ENCODE data around the gene ASB2. TPM values are rescaled to one million over a fixed set of nuclear protein-coding genes. Genes with fewer than 3 reads are reported as not detected.

Gene ASB2
- total RNA-seq, 2 experiments from 2014 or later, result 2.4 to 2.5 TPM

DNA sequence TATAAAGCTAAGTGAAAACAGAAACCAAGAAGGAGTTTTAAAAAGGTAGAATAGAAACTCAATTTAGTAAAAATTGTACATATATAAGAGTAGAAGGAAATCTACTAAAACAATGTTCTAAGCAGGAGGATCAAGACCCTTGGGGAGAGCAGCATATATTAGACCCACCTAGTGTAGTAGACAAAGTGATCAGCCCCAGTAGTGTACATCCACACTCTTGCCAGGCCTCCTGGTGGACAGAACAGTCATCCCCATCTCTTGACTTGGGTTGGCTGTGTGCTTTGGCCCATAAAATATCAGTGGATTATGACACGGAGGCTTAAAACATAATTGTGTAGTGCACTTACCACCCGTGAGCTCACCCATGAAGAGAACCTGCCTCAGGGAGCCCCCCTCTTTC, 38.9 kb upstream of the ASB2 start:
- H3K27me3 Mint-ChIP-seq (ENCODE audit: low read depth), result no peaks in the 10 kb centered on the region
- intact Hi-C loops (cut with micrococcal nuclease), result no loop called here
- H3K9me3 Mint-ChIP-seq, result no peaks in the 10 kb centered on the region
- H3K4me1 Mint-ChIP-seq (ENCODE audit: low read depth), result peaks cover 17% of the 10 kb centered on the region
- no peak overlapping the region for H3K27ac Mint-ChIP-seq
- no peak overlapping the region for H3K4me3 Mint-ChIP-seq
- H3K36me3 Mint-ChIP-seq (ENCODE audit: low read depth), result no peaks in the 10 kb centered on the region
- CTCF ChIA-PET, result interaction anchor here (1.3 to 1.4 kb wide), 2 partner anchors 14 to 75 kb away, joined by 3 to 4 read pairs; no protein-coding TSS in a partner anchor
- DNase-seq, result no peak

GRCh38 chr14:94014382-94014781, 38.0 kb upstream of the ASB2 start:
- peaks cover 24% of the 10 kb centered on the region for H3K4me1 Mint-ChIP-seq (ENCODE audit: low read depth)
- no peak overlapping the region for H3K4me3 Mint-ChIP-seq
- H3K27ac Mint-ChIP-seq, result no peak overlapping the region
- no peaks in the 10 kb centered on the region for H3K9me3 Mint-ChIP-seq
- no peak for DNase-seq
- H3K27me3 Mint-ChIP-seq (ENCODE audit: low read depth), result peaks cover 2% of the 10 kb centered on the region
- CTCF ChIA-PET, result interaction anchor here (0.7 to 1.9 kb wide), 5 partner anchors 10 to 431 kb away, joined by 3 to 7 read pairs (median 3); no protein-coding TSS in a partner anchor
- intact Hi-C loops (cut with micrococcal nuclease), result no loop called here
- no peaks in the 10 kb centered on the region for H3K36me3 Mint-ChIP-seq (ENCODE audit: low read depth)

DNA sequence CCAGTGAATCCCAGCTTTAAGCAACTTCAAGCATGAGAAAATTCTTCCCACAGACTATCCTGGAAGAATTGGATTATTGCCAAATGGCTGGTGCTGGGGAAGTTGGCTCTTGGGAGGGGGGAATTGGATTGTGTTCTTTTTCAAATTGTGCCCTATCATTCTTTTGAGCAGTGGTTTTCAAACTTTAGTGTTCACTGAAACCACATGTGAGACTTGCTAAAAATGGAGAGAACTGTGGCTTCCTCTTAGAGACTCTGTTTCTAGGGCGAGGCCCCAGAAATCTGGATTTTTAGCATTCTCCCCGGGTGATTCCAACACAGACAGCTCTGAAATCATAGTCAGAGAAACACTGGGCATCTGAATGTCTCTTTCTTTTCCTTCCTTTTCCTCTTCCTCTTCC, 35.4 kb upstream of the ASB2 start:
- no peaks in the 10 kb centered on the region for H3K9me3 Mint-ChIP-seq

GRCh38 chr14:94010625-94011024, 34.3 kb upstream of the ASB2 start:
- Mint-ChIP-seq H3K9me3 (no peaks in the 10 kb centered on the region), H3K4me1 (ENCODE audit: low read depth) (peaks cover 31% of the 10 kb centered on the region), H3K36me3 (ENCODE audit: low read depth) (no peaks in the 10 kb centered on the region), H3K4me3 (no peak overlapping the region), H3K27ac (no peak overlapping the region), H3K27me3 (ENCODE audit: low read depth) (peaks cover 2% of the 10 kb centered on the region)
- DNase-seq, result no peak
- intact Hi-C loops (cut with micrococcal nuclease), result no loop called here
- CTCF ChIA-PET, result interaction anchor here (0.6 to 5.8 kb wide), 4 partner anchors 10 to 126 kb away, joined by 3 to 33 read pairs (median 8); no protein-coding TSS in a partner anchor

More for the DNA sequence above, 35.4 kb upstream of the ASB2 start:
- Mint-ChIP-seq H3K4me3 (no peak overlapping the region), H3K27me3 (ENCODE audit: low read depth) (peaks cover 2% of the 10 kb centered on the region), H3K36me3 (ENCODE audit: low read depth) (no peaks in the 10 kb centered on the region), H3K27ac (no peak overlapping the region), H3K4me1 (ENCODE audit: low read depth) (peaks cover 31% of the 10 kb centered on the region)
- CTCF ChIA-PET, result interaction anchor here (0.7 to 5.8 kb wide), 9 partner anchors 9 to 392 kb away, joined by 3 to 33 read pairs (median 5); no protein-coding TSS in a partner anchor
- intact Hi-C loops (cut with micrococcal nuclease), result no loop called here
- no peak for DNase-seq

GRCh38 chr14:94009767-94010166, 33.4 kb upstream of the ASB2 start:
- DNase-seq, result no peak
- no peak overlapping the region for H3K4me3 Mint-ChIP-seq
- peaks cover 31% of the 10 kb centered on the region for H3K4me1 Mint-ChIP-seq (ENCODE audit: low read depth)
- no peaks in the 10 kb centered on the region for H3K9me3 Mint-ChIP-seq
- H3K36me3 Mint-ChIP-seq (ENCODE audit: low read depth), result no peaks in the 10 kb centered on the region
- CTCF ChIA-PET, result interaction anchor here (1.7 to 5.8 kb wide), 2 partner anchors 9 to 69 kb away, joined by 8 to 33 read pairs; no protein-coding TSS in a partner anchor
- H3K27ac Mint-ChIP-seq, result peak overlapping the region; percentile 10
- intact Hi-C loops (cut with micrococcal nuclease), result loop anchor here (10.0 kb wide), 1 partner anchor 355 kb away; no protein-coding TSS in a partner anchor
- H3K27me3 Mint-ChIP-seq (ENCODE audit: low read depth), result peaks cover 2% of the 10 kb centered on the region

GRCh38 chr14:94008234-94008633, 31.9 kb upstream of the ASB2 start:
- H3K27ac Mint-ChIP-seq, result no peak overlapping the region
- no peak for DNase-seq
- intact Hi-C loops (cut with micrococcal nuclease), result loop anchor here (10.0 kb wide), 1 partner anchor 353 kb away; no protein-coding TSS in a partner anchor
- H3K4me3 Mint-ChIP-seq, result no peak overlapping the region
- no peaks in the 10 kb centered on the region for H3K36me3 Mint-ChIP-seq (ENCODE audit: low read depth)
- CTCF ChIA-PET, result interaction anchor here (0.5 to 5.8 kb wide), 2 partner anchors 67 to 123 kb away, joined by 3 to 33 read pairs; no protein-coding TSS in a partner anchor
- H3K9me3 Mint-ChIP-seq, result no peaks in the 10 kb centered on the region
- H3K4me1 Mint-ChIP-seq (ENCODE audit: low read depth), result peaks cover 31% of the 10 kb centered on the region
- H3K27me3 Mint-ChIP-seq (ENCODE audit: low read depth), result peaks cover 2% of the 10 kb centered on the region

DNA sequence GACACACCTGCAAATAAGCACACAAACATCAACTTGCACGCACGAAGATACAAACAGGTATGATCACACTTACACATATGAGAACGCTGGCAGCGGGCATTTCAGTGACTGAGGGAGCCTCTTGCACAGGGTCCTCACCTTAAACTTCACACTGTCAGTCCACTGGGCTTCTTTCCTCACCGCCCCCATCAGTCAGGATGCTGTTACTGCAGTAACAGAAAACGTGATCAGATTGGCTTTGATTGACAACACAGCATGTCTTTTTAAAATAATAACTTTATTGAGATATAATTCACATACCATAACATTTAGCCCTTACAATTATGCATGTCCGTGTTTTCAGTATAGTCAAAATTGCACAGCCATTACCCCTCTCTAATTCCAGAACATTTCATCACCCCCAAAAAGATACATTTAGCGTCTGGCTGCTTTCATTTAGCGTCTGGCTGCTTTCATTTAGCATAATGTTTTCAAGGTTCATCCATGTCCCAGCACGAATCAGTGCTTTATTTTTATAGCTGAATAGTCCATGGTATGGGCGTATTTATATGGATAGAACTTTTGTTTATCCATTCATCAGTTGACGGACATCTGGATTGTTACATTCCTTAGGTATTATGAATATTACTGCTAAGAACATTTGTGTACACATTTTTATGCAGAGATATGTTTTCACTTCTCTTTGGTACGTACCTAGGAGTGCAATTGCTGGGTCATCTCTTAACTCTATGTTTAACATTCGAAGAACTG, 29.1 kb upstream of the ASB2 start:
- Mint-ChIP-seq H3K27ac (no peak overlapping the region), H3K4me1 (ENCODE audit: low read depth) (peaks cover 26% of the 10 kb centered on the region), H3K27me3 (ENCODE audit: low read depth) (peaks cover 2% of the 10 kb centered on the region), H3K4me3 (no peak overlapping the region), H3K36me3 (ENCODE audit: low read depth) (no peaks in the 10 kb centered on the region), H3K9me3 (no peaks in the 10 kb centered on the region)
- DNase-seq, result no peak
- intact Hi-C loops (cut with micrococcal nuclease), result loop anchor here (10.0 kb wide), 1 partner anchor 351 kb away; no protein-coding TSS in a partner anchor
- CTCF ChIA-PET, result interaction anchor here (0.6 to 15.7 kb wide), 8 partner anchors 9 to 96 kb away, joined by 3 to 384 read pairs (median 4); partner anchors contain the start of gene CCDC197

- H3K4me3 Mint-ChIP-seq, result no peak overlapping the region
- no peaks in the 10 kb centered on the region for H3K36me3 Mint-ChIP-seq (ENCODE audit: low read depth)
- no peak for DNase-seq
- CTCF ChIA-PET, result interaction anchor here (0.6 to 15.7 kb wide), 9 partner anchors 7 to 71 kb away, joined by 3 to 384 read pairs (median 4); partner anchors contain the start of gene CCDC197
- H3K27ac Mint-ChIP-seq, result no peak overlapping the region
- no peaks in the 10 kb centered on the region for H3K9me3 Mint-ChIP-seq
- intact Hi-C loops (cut with micrococcal nuclease), result loop anchor here (10.0 kb wide), 1 partner anchor 349 kb away; no protein-coding TSS in a partner anchor
- no peaks in the 10 kb centered on the region for H3K27me3 Mint-ChIP-seq (ENCODE audit: low read depth)
- H3K4me1 Mint-ChIP-seq (ENCODE audit: low read depth), result peaks cover 15% of the 10 kb centered on the region
These were observed 27.6 kb upstream of the ASB2 start for GRCh38 chr14:94004015-94004414.

DNA sequence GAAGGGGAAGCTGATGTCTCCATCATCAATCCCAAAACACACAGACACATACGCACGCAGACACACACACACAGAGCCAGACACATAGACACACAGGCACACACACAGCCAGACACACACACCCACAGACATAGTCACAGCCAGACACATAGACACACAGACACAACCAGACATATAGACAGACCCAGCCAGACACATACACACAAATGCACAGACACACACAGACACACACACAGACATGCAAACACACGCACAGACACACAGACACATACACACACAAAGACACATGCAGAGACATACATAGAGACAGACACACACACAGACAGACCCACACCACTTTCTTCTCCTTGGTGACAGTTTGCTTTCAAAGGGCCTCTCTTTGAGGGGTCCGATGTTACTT, 27.0 kb upstream of the ASB2 start:
- Mint-ChIP-seq H3K27ac (no peak overlapping the region), H3K9me3 (no peaks in the 10 kb centered on the region), H3K27me3 (ENCODE audit: low read depth) (no peaks in the 10 kb centered on the region), H3K4me3 (no peak overlapping the region), H3K36me3 (ENCODE audit: low read depth) (no peaks in the 10 kb centered on the region), H3K4me1 (ENCODE audit: low read depth) (peaks cover 14% of the 10 kb centered on the region)
- no peak for DNase-seq
- CTCF ChIA-PET, result interaction anchor here (1.3 to 15.7 kb wide), 5 partner anchors 8 to 64 kb away, joined by 4 to 384 read pairs (median 5); no protein-coding TSS in a partner anchor
- intact Hi-C loops (cut with micrococcal nuclease), result loop anchor here (10.0 kb wide), 1 partner anchor 349 kb away; no protein-coding TSS in a partner anchor

DNA sequence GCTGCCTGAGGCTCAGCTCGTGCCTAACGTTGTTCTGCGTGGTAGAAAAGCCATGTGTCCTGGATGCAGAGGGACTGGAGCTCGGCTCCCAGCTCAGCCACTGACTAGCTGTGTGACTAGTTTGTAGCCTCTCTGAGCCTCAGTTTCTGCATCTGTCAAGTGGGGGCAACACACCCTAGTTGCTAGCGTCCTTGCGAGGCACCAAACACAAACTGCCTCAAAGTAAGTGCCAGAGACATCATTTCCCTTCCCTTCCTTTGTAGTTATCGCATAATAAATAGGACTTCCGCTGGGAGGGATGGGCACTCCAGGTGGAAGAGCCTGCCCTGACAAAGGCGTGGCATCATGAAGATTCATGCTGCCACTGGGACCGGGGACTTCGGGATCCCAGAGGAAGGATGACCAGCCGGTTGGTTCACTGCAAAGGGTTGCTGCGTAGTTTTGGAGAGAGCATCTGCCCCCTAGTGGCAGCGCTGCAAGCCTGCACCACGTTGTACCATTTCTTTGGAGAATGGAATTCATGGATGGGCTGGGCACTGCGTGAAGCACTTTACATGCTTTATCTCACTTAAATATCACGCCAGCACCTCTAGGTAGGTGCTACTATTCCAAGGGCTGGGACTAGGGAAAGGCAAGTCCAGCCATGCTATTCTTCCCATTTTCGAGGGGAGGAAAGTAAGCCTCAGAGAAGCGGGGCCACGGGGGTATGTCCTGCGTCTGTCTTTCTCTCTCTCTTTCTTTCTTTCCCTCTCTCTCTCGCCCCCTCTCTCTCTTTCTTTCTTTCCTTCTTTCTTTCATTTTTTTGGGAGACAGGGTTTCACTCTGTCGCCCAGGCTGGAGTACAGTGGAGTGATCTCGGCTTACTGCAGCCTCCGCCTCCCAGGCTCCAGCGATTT, 25.4 kb upstream of the ASB2 start:
- no peak overlapping the region for H3K27ac Mint-ChIP-seq
- H3K9me3 Mint-ChIP-seq, result no peaks in the 10 kb centered on the region
- peak; percentile 71 for DNase-seq
- no peaks in the 10 kb centered on the region for H3K27me3 Mint-ChIP-seq (ENCODE audit: low read depth)
- H3K36me3 Mint-ChIP-seq (ENCODE audit: low read depth), result no peaks in the 10 kb centered on the region
- CTCF ChIA-PET, result interaction anchor here (0.7 to 15.7 kb wide), 19 partner anchors 8 to 139 kb away, joined by 3 to 384 read pairs (median 8); no protein-coding TSS in a partner anchor
- H3K4me1 Mint-ChIP-seq (ENCODE audit: low read depth), result peaks cover 17% of the 10 kb centered on the region
- no peak overlapping the region for H3K4me3 Mint-ChIP-seq
- intact Hi-C loops (cut with micrococcal nuclease), result loop anchor here (1.0 to 10.0 kb wide), 4 partner anchors 23 to 347 kb away; no protein-coding TSS in a partner anchor

GRCh38 chr14:94001016-94001415, 24.6 kb upstream of the ASB2 start:
- H3K9me3 Mint-ChIP-seq, result no peaks in the 10 kb centered on the region
- H3K36me3 Mint-ChIP-seq (ENCODE audit: low read depth), result no peaks in the 10 kb centered on the region
- H3K4me3 Mint-ChIP-seq, result no peak overlapping the region
- no peak for DNase-seq
- intact Hi-C loops (cut with micrococcal nuclease), result loop anchor here (1.0 to 10.0 kb wide), 4 partner anchors 23 to 346 kb away; no protein-coding TSS in a partner anchor
- no peak overlapping the region for H3K27ac Mint-ChIP-seq
- peaks cover 19% of the 10 kb centered on the region for H3K4me1 Mint-ChIP-seq (ENCODE audit: low read depth)
- CTCF ChIA-PET, result interaction anchor here (0.9 to 15.7 kb wide), 16 partner anchors 8 to 139 kb away, joined by 3 to 384 read pairs (median 8); no protein-coding TSS in a partner anchor
- H3K27me3 Mint-ChIP-seq (ENCODE audit: low read depth), result no peaks in the 10 kb centered on the region

All from activated naive CD4-positive, alpha-beta T cell treated with anti-CD3 and anti-CD28 coated beads for 36 hours (primary cell).